LNCaP clone FGC (cell line): ENCODE data around the gene ZNF75A.

ENCODE experiments used
- DNase-seq: peaks from one replicate; pipeline ENCODE4 v3.0.0-alpha.2; 2011; ENCODE audit warnings: low read depth
- H3K4me3 ChIP-seq: 2 replicates; pipeline ENCODE4 v1.5.1; 2011; ENCODE audit warnings: mild to moderate bottlenecking, low read depth, low read length, control low read depth
- TF ChIP-seq, protein P1 (sequence below): IDR thresholded peaks from 2 replicates; pipeline ENCODE4 v1.5.1; 2012; ENCODE audit warnings: mild to moderate bottlenecking; ENCODE audit not compliant: control insufficient read depth, insufficient read depth; ENCODE audit errors: extremely low read depth

The ZNF75A gene

DNA sequence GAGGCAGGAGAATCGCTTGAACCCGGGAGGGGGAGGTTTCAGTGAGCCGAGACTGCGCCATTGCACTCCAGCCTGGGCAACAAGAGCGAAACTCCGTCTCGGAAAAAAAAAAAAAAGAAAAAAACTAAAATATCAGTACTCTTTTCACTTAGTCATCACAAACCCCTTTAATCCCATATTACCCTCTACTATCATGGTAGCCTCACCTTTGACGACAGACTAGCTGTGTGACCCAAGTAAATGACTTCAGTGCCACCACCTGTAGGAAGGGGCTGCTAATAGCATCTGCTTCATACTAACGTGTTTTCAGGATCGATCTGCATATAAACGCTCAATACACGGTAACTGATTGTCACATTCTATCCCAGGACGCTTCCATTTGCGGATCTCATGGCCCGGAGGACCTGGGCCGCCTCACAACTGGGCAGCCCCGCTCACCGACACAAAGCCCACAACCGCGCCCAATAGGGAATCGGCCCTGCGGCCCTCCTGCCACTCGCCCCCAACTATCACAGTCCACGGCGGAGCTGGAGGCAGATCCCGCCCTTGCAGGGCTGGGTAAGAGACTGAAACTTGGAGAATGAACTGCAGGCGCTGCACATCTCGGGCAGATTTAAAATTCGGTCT, 23.1 kb upstream of the ZNF75A start:
- TF ChIP-seq, protein P1, sequence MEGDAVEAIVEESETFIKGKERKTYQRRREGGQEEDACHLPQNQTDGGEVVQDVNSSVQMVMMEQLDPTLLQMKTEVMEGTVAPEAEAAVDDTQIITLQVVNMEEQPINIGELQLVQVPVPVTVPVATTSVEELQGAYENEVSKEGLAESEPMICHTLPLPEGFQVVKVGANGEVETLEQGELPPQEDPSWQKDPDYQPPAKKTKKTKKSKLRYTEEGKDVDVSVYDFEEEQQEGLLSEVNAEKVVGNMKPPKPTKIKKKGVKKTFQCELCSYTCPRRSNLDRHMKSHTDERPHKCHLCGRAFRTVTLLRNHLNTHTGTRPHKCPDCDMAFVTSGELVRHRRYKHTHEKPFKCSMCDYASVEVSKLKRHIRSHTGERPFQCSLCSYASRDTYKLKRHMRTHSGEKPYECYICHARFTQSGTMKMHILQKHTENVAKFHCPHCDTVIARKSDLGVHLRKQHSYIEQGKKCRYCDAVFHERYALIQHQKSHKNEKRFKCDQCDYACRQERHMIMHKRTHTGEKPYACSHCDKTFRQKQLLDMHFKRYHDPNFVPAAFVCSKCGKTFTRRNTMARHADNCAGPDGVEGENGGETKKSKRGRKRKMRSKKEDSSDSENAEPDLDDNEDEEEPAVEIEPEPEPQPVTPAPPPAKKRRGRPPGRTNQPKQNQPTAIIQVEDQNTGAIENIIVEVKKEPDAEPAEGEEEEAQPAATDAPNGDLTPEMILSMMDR, result no peak
- H3K4me3 ChIP-seq, result peak overlapping the region; percentile 100
- DNase-seq, result no peak

DNA sequence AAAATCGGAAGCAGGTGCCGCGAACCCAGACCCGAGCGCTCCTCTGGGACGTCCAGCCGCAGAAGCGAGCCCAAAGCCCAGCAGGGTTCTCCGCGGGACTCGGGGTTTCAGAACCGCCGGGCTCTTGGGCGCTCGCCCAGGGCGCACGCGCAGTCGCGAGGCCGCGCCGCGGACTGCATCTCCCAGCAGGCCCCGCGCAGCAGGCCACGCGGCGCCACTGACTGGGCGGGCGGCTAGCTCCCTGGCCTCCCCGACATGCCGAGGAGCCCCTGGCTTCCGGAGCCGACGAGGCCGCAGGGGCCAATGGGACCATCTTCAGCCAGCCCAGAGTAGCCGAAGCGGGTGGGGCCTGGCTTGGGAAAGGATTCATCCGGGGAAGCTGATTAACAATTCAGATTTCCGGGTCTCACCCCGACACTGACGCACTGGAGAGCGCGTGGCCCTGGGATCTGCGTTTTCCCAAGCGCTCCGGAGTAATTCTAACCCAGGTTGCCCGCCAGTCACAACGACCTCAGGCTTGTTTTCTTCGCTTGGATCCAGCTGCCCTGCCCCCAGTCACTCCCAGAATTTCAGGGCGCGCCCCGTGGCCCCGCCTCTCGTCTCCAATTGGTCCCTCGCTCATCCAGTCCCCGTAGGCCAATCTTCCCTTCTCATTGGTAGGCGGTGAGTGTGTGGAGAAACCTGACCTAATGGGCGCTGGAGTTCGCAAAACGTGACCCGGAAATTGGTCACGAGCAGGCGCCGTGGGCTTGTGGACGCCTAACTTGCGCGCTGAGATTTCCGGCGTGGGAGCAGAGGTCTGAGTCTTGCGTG, 22.4 kb upstream of the ZNF75A start, which contains the start of gene ZNF263:
ZNF263 (plus strand) TSS at position 762 of the 813 bp plus-strand sequence. CDS start 328 bp downstream, outside the sequence.
- TF ChIP-seq, protein P1, result no peak
- peak within 1 kb of the TSS; percentile 100 for H3K4me3 ChIP-seq
- peak; percentile 96 for DNase-seq

DNA sequence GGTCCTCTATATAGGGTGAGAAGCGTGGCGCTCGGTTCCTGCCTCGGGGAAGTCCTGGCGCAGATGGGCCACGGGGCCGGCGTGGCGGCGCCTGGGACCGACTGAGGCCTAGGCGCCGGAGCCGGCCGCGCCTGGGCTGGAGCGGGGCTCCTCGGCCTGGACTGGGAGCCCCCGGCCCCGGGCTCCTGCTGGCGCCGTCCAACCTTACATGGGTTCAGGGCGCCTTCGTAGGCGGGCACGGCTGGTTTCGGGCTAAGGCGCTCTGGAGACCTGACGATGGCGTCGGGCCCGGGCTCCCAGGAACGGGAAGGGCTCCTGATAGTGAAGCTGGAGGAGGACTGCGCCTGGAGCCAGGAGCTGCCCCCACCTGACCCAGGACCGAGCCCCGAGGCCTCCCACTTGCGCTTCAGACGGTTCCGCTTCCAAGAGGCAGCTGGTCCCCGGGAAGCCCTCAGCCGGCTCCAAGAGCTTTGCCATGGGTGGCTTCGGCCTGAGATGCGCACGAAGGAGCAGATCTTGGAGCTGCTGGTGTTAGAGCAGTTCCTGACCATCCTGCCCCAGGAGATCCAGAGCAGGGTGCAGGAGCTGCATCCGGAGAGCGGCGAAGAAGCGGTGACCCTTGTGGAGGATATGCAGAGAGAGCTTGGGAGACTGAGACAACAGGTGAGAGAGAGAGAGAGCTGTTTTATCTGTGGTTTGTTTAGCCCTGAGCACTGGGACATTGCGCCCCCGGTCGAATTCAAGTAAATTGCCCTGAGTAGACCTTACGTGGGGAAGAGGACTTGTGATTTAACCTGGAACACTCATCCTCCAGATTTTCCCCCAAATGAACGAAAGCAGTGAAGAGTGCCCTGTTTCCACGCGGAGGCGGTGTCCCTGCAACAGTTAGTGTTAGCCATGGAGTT, 21.5 kb upstream of the ZNF75A start:
- peak overlapping the region; percentile 100 for H3K4me3 ChIP-seq
- no peak for DNase-seq
- TF ChIP-seq, protein P1, result no peak

DNA sequence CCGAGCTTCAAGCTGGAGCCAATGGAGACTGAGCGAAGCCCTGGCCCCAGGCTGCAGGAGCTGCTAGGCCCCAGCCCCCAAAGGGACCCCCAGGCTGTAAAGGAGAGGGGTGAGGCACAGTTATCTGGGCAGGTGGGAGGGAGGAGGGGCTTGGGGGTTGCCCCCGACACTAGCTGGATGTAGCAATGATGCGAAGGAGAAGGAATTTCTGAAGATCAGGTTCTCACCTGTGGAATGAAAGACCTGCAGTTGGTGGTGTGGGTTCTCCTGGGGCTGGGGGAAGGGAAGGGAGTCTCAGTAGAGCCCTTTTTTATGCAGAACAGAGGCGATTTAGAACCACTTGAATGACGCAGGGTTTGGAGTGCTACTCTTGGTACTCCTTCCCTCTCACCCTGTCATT, 20.2 kb upstream of the ZNF75A start:
- no peak for DNase-seq
- H3K4me3 ChIP-seq, result peak overlapping the region; percentile 100
- TF ChIP-seq, protein P1, result no peak

DNA sequence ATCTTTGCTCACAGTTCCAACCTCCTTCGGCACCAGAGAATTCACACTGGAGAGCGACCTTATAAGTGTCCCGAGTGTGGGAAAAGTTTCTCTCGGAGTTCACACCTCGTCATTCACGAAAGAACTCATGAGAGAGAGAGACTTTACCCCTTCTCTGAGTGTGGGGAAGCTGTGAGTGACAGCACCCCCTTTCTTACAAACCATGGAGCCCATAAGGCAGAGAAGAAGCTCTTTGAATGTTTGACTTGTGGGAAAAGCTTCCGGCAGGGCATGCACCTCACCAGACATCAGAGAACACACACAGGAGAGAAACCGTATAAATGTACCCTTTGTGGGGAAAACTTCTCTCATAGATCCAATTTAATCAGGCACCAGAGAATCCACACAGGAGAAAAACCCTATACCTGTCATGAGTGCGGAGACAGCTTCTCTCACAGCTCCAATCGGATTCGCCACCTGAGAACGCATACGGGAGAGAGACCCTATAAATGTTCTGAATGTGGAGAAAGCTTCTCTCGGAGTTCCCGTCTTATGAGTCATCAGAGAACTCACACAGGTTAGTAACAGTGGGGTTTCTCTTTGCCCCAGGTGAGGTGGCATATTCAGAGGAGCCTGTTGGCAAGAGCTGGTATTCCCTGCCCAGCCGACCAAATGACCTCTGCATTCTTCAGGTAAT, 15.2 kb upstream of the ZNF75A start:
- no peak overlapping the region for H3K4me3 ChIP-seq
- TF ChIP-seq, protein P1, result no peak
- DNase-seq, result no peak

DNA sequence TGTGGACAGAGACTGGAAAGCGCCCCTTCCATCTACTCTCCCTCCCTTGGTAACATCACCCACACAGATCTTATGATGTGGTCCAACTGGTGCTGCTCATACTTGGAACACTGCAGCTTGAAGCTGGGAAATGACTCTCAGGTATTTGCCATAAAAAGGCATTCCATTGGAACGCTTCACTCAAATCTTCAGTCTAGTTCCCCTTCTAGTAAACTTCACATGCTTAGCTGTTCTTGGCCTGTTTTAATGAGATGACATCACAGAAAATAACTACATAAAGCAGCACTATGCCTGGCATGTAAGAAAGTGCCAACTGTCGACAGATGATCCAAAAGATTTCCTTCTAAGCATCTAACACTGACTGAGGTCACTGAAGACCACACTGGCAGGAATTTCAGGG, 12.7 kb upstream of the ZNF75A start:
- no peak overlapping the region for H3K4me3 ChIP-seq
- no peak for DNase-seq
- TF ChIP-seq, protein P1, result no peak
